ENCODE measurements around the gene PNRC1. TPM values are rescaled to one million over a fixed set of nuclear protein-coding genes. Genes with fewer than 3 reads are reported as not detected.

PNRC1 gene
- total and polyA plus RNA-seq, 8 donors: 30.2 to 170 (median 115) TPM

DNA sequence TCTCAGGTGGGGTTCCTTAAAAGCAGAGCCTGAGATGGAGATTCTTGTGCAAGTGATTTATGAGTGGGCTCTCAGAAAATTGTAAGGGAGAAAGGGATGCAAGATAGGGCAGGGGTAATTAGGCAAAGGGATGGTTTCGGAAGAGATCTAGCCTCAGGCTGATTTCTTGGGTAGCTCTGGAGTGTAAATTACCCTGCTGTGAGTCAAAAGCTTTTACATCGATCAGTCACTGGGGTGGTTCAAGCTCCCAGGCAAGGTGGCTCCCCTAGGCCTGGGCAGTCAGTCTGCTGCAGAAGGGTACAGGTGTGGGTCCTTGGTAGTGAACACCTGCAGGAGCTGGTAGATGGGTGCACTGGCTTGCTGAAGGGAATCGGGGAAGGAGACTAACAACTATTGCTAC, 54.2 kb downstream of the PNRC1 start:
- TF ChIP-seq CTCF (IDR thresholded peaks at IDR 0.05): no peak
- FAIRE-seq (no peak), ATAC-seq (no peak), DNase-seq (no peak)
- Histone ChIP-seq H3K4me1 (peaks cover 0 to 7% (median 6%) of the 10 kb centered on the region in 3 donors), H3K9me3 (no peaks in the 10 kb centered on the region), H3K27me3 (no peaks in the 10 kb centered on the region), H3K36me3 (no peaks in the 10 kb centered on the region), H3K27ac (no peak overlapping the region), H3K4me3 (no peak overlapping the region)
- WGBS, 2 donors: 93 to 94% methylated on average over 3 of the region's 3 CpGs
- intact Hi-C loops (cut with DNase I): no loop called here

Other genes starting within 250 kb of the PNRC1 start
- 1 to 10 TPM; 2.6 to 6.1 (median 3.5) TPM for gene RNGTT, start 117.1 kb upstream of the PNRC1 start, total RNA-seq
- 1 to 10 TPM; 1.7 to 2.9 TPM for gene RNGTT, start 117.1 kb upstream of the PNRC1 start, polyA plus RNA-seq
- gene SRSF12, start 37.3 kb downstream of the PNRC1 start, total RNA-seq: 1 to 10 TPM in 2 of 6 donors, under 1 TPM in 4; 0.37 to 1.6 (median 0.55) TPM
- 1 to 10 TPM; 1.0 to 1.4 TPM for gene SRSF12, start 37.3 kb downstream of the PNRC1 start, polyA plus RNA-seq
- gene PM20D2, start 65.3 kb downstream of the PNRC1 start, total RNA-seq: 10 to 100 TPM in 1 of 6 donors, 1 to 10 TPM in 5; 4.3 to 11.0 (median 5.3) TPM
- gene PM20D2, start 65.3 kb downstream of the PNRC1 start, polyA plus RNA-seq: 1 to 10 TPM; 3.6 to 8.1 TPM
- not detected for gene GABRR1, start 136.6 kb downstream of the PNRC1 start, total RNA-seq
- under 1 TPM in 1 of 2 donors, not detected in 1; 0.02 TPM for gene GABRR1, start 136.6 kb downstream of the PNRC1 start, polyA plus RNA-seq
- gene GABRR2, start 234.5 kb downstream of the PNRC1 start, total RNA-seq: under 1 TPM in 5 of 6 donors, not detected in 1; 0.14 to 0.75 (median 0.31) TPM
- under 1 TPM; 0.23 to 0.27 TPM for gene GABRR2, start 234.5 kb downstream of the PNRC1 start, polyA plus RNA-seq